Panc1 (cell line): ENCODE data around the gene NDUFAF7.

Experiments
- CTCF ChIP-seq: fragments of 450-650 bp; IDR thresholded peaks from 2 replicates; pipeline ENCODE4 v1.5.1; 2017; ENCODE audit warnings: mild to moderate bottlenecking
- REST ChIP-seq, 2 experiments: IDR thresholded peaks; 2 replicates each; pipeline ENCODE4 v1.6.1; 2011 to 2012; ENCODE audit warnings: low read depth in 2 of 2, control low read depth in 1 of 2, low read length in 1 of 2, mild to moderate bottlenecking in 1 of 2, moderate library complexity in 1 of 2; ENCODE audit not compliant: insufficient read depth in 1 of 2

- TF ChIP-seq CTCF (no peak), REST (IDR thresholded peaks at IDR 0.05; ENCODE audit: insufficient read depth in 1 of 2, low read depth in 2 of 2, low read length in 1 of 2) (no peak)
Measured at GRCh38 chr2:37211212-37211611, 20.2 kb upstream of the NDUFAF7 start.
